Measurements from ENCODE around the gene RABGAP1L. TPM values are rescaled to one million over a fixed set of nuclear protein-coding genes. Genes with fewer than 3 reads are reported as not detected.
"Not testable (repeated sequence)": the region's sequence is repeated elsewhere in the genome, so short reads cannot be mapped to it uniquely, and the experiment has no call there.

Gene RABGAP1L
- total RNA-seq, 1 donor from 2014 or later = 36.9 TPM

DNA sequence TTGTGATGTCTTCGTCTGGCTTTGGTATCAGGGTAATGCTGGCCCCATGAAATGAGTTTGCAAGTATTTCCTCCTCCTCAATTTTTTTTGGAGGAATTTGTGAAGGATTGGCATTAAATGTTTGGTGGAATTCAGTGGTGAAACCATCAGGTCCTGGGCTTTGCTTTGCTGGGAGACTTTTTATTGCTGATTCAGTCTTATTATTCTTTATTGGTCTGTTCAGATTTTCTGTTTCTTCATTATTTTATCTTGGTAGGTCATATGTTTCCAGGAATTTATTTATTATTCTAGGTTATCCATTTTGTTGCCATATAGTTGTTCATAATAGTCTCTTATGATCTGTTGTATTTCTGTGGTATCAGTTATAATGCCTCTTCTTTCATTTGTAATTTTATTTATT, 126.7 kb downstream of the RABGAP1L start:
- Mint-ChIP-seq H3K27me3 (no peaks in the 10 kb centered on the region), H3K36me3 (ENCODE audit: low read depth) (peaks cover 61% of the 10 kb centered on the region), H3K27ac (no peak overlapping the region), H3K4me1 (no peaks in the 10 kb centered on the region), H3K4me3 (no peak overlapping the region), H3K9me3 (peaks cover 15% of the 10 kb centered on the region)
- DNase-seq = no peak
- intact Hi-C loops (cut with micrococcal nuclease) = no loop called here

DNA sequence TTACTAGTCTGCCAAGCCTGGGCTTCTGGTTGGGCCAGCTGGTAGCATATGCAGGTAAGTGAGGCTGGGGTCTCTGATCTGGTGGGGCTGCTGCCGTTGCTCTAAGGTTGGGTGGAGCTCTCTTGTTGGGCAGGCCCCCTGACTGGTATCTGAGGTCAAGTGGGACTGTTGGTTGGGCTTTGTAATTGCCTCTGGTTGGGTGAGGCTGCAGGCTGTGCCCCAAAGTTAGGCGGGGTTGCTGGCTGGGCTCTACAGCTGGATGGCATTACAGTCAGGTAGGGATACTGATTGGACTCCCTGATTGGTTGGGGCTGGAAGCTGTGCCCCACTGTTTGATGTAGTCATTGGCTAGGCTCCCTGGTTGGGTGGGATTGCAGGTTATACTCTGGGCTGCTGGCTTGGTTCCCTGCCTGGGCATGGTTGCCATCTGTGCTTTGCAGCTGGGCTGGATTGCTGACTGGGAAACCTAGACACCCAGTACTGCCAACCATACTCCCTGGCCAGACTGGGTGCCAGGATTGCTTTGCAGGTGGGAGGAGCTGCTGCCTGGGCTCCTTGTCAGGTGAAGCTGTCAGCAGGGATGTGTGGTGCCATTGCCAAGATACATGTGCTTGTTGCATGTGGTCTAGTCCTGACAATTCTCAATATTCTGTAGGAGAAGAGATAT, 130.5 kb downstream of the RABGAP1L start:
- no peak for DNase-seq
- intact Hi-C loops (cut with micrococcal nuclease) = no loop called here
- Mint-ChIP-seq H3K36me3 (ENCODE audit: low read depth) (peaks cover 47% of the 10 kb centered on the region), H3K4me3 (no peak overlapping the region), H3K9me3 (peaks cover 11% of the 10 kb centered on the region), H3K27me3 (no peaks in the 10 kb centered on the region), H3K27ac (no peak overlapping the region), H3K4me1 (no peaks in the 10 kb centered on the region)

DNA sequence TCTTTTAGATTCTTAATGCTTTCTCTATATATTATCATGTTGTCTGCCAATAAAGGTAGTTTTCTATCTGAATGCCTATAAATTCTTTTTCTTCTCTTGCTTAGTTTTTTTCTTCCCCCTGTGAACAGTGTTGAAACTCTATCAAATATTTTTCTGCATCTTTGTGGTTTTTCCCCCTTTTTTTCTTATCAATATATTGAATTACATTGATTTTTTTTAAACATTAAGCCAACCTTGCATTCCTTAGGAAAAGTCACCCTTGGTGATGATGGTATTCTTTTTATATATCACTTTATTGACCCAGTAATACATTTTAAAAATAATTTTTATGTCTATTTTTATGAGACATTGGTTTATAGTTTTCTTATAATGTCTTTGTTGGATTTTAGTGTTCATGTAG, 131.7 kb downstream of the RABGAP1L start:
- peaks cover 40% of the 10 kb centered on the region for H3K36me3 Mint-ChIP-seq (ENCODE audit: low read depth)
- H3K4me3 Mint-ChIP-seq = no peak overlapping the region
- intact Hi-C loops (cut with micrococcal nuclease) = no loop called here

DNA sequence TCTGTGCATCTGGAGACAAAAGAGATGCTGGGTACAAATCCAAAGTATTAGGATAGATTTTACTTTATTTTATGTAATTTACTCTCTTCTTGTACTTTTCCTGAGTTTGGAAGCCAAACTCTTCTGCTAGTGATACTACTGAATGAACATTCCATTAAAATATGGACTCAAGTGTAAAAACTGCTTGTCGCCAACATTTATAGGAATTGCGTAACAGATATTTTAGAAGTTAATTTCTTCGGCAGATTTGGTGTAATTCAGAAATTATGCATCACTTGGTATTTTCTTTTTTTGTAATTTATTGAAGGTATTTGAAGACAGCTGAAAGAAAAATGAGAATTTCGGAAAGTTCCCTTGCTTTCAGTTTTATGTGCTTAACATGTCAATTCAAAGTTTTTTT, 137.0 kb downstream of the RABGAP1L start:
- Mint-ChIP-seq H3K9me3 (no peaks in the 10 kb centered on the region), H3K27ac (no peak overlapping the region), H3K36me3 (ENCODE audit: low read depth) (peaks cover 11% of the 10 kb centered on the region), H3K4me3 (no peak overlapping the region), H3K27me3 (no peaks in the 10 kb centered on the region), H3K4me1 (no peaks in the 10 kb centered on the region)
- intact Hi-C loops (cut with micrococcal nuclease) = no loop called here
- no peak for DNase-seq

More for the DNA sequence above, 131.7 kb downstream of the RABGAP1L start:
- Mint-ChIP-seq H3K27ac (no peak overlapping the region), H3K9me3 (peaks cover 11% of the 10 kb centered on the region), H3K27me3 (no peaks in the 10 kb centered on the region), H3K4me1 (no peaks in the 10 kb centered on the region)
- no peak for DNase-seq

DNA sequence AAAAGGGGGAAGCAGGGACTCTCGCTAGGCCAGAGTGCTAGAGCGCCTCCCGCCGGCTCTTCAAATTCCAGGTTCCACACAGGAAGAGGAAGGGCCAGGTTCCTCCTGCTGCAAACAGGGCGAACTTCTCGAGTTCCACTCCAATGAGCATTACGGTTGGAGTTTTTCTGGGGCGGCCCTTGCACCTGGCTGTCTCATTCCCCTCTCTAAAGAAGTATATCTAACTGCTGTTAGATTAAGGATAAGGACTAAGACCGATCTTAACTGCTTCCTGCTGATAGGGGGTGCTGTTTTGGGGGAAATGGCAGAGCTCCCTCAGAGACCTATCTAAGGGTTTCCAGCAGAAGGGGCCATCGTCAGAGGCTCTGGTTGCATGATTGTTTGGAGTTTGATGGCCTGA, 138.0 kb downstream of the RABGAP1L start:
- Mint-ChIP-seq H3K9me3 (peaks cover 3% of the 10 kb centered on the region), H3K4me3 (no peak overlapping the region), H3K27me3 (no peaks in the 10 kb centered on the region), H3K4me1 (no peaks in the 10 kb centered on the region), H3K36me3 (ENCODE audit: low read depth) (peaks cover 17% of the 10 kb centered on the region), H3K27ac (no peak overlapping the region)
- intact Hi-C loops (cut with micrococcal nuclease) = no loop called here
- no peak for DNase-seq

DNA sequence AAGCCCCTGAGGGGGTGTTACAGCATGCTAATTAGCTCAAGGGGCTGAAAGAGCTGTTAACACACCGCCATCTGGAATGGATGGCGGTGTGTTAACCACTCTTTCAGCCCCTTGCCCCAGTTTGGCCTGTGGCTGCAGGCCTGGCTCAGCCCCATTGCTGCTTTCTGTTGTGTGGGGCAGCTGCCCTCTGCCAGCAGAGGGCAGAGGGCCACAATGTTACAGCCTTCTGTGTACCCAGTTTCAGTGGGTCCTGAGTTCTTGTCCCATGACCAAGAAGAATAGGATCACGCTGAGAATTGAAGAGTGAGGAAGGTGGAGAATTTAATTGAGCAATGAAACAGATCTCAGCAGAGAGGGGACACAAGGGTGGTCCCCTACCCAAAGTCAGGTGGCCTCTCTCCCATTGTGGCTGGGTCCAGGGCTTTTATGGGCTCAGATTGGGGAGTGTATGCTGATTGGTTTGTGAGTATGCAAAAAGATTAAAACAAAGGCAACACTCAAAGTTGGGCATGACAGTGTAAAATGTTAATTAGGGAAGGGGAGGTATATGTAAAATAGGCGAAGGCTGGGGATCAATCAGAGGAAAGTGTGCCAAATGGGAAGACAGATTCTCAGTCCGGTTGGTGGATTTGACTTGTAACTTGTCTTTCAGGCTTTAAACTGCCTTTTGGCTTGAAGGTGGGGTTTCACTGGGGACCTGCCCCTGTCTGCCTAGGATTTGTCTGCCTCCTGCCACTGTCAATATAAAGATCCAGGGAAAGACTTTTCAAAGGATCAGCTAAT, 142.2 kb downstream of the RABGAP1L start:
- DNase-seq = no peak
- H3K4me3 Mint-ChIP-seq = no peak overlapping the region
- H3K27me3 Mint-ChIP-seq = no peaks in the 10 kb centered on the region
- no peak overlapping the region for H3K27ac Mint-ChIP-seq
- no peaks in the 10 kb centered on the region for H3K4me1 Mint-ChIP-seq
- intact Hi-C loops (cut with micrococcal nuclease) = no loop called here
- H3K36me3 Mint-ChIP-seq (ENCODE audit: low read depth) = peaks cover 23% of the 10 kb centered on the region
- peaks cover 3% of the 10 kb centered on the region for H3K9me3 Mint-ChIP-seq

DNA sequence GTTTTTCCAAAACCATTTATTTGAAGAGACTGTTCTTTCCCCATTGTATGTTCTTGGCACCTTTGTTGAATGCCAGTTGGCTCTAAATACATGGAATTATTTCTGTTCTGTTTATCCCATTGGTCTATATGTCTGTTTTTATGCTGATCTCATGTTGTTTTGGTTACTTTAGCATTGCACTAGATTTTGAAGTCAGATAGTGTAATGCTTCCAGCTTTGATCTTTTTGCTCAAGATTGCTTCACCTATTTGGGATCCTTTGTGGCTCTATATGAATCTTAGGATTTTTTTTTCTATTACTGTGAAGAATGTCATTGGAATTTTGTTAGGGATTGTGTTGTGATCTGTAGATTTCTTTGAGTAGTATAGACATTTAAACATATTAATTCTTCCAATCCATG, 149.3 kb downstream of the RABGAP1L start:
- intact Hi-C loops (cut with micrococcal nuclease) = no loop called here
- no peaks in the 10 kb centered on the region for H3K27me3 Mint-ChIP-seq
- peaks cover 23% of the 10 kb centered on the region for H3K36me3 Mint-ChIP-seq (ENCODE audit: low read depth)
- no peak overlapping the region for H3K27ac Mint-ChIP-seq
- H3K4me3 Mint-ChIP-seq = no peak overlapping the region
- DNase-seq = no peak
- peaks cover 10% of the 10 kb centered on the region for H3K9me3 Mint-ChIP-seq
- H3K4me1 Mint-ChIP-seq = no peaks in the 10 kb centered on the region

DNA sequence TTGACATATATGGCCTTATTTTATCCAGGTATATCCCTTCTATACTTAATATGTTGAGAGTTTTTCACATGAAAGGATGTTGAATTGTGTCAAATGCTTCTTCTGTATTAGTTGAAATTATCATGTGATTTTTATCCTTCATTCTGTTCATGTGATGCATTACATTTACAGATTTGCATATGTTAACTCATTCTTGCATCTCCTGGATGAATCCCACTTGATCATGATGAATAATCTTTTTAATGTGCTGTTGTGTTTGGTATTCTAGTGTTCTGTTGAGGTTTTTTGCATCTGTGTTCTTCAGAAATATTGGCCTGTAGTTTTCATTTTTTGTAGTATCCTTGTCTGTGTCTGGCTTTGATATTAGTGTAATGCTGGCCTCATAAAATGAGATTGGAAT, 150.2 kb downstream of the RABGAP1L start:
- peaks cover 27% of the 10 kb centered on the region for H3K36me3 Mint-ChIP-seq (ENCODE audit: low read depth)
- H3K4me3 Mint-ChIP-seq = no peak overlapping the region
- intact Hi-C loops (cut with micrococcal nuclease) = no loop called here
- no peak for DNase-seq
- H3K27me3 Mint-ChIP-seq = no peaks in the 10 kb centered on the region
- no peak overlapping the region for H3K27ac Mint-ChIP-seq
- peaks cover 17% of the 10 kb centered on the region for H3K9me3 Mint-ChIP-seq
- H3K4me1 Mint-ChIP-seq = no peaks in the 10 kb centered on the region

DNA sequence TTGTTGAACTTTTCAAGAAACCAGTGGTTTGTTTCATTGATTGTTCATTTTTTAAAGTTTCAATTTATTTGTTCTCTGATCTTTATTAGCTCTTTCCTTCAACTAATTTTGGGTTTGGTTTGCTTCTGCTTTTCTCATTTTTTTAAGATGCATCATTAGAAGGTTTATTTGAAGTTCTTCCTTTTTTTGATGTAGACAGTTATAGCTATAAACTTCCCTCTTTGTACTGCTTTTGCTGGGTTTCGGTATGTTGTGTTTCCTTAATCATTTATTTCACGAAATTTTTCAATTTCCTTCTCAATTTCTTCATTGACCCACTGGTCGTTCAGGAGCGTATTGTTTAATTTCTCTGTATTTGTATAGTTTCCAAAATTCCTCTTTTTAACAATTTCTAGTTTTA, 155.1 kb downstream of the RABGAP1L start:
- H3K4me3 Mint-ChIP-seq = no peak overlapping the region
- H3K36me3 Mint-ChIP-seq (ENCODE audit: low read depth) = peaks cover 33% of the 10 kb centered on the region
- peaks cover 45% of the 10 kb centered on the region for H3K9me3 Mint-ChIP-seq
- no peaks in the 10 kb centered on the region for H3K27me3 Mint-ChIP-seq
- intact Hi-C loops (cut with micrococcal nuclease) = no loop called here
- H3K4me1 Mint-ChIP-seq = no peaks in the 10 kb centered on the region
- no peak for DNase-seq
- no peak overlapping the region for H3K27ac Mint-ChIP-seq

DNA sequence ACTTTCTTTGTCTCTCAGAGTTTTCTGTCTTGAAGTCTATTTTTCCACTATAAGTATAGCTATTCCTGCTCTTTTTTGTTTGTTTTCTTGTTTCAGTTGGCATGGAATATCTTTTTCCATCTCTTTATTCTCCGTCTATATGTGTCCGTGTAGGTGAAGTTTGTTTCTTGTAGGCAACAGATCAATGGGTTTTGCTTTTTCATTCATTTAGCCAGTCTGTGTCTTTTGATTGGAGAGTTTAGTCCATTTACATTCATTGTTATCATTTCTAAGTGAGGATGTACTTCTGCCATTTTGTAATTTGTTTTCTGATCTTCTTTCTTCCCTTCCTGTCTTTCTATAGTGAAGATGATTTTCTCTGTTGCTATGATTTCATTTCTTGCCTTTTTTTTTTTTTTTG, 155.9 kb downstream of the RABGAP1L start:
- Mint-ChIP-seq H3K9me3 (peaks cover 53% of the 10 kb centered on the region), H3K36me3 (ENCODE audit: low read depth) (peaks cover 40% of the 10 kb centered on the region), H3K4me1 (no peaks in the 10 kb centered on the region), H3K4me3 (no peak overlapping the region), H3K27ac (no peak overlapping the region), H3K27me3 (no peaks in the 10 kb centered on the region)
- intact Hi-C loops (cut with micrococcal nuclease) = no loop called here
- DNase-seq = no peak

DNA sequence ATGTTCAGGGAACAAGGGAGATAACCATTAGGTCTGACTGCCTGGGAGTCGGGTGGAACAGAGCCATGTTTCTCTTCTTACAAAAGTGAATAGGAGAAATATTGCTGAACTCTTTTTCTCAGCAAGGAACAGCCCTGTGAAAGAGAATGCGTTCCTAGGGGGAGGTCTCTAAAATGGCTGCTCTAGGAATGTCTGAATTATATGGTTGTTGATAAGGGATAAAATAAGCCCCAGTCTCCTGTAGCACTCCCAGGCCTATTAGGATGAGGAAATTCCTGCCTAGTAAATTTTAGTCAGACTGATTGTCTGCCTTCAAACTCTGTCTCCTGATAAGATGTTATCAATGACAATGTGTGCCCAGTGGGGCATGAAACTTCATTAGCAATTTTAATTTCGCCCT, 161.6 kb downstream of the RABGAP1L start:
- Mint-ChIP-seq H3K9me3 (peaks cover 49% of the 10 kb centered on the region), H3K36me3 (ENCODE audit: low read depth) (peaks cover 50% of the 10 kb centered on the region)
- H3K27me3 Mint-ChIP-seq; intact Hi-C loops (cut with micrococcal nuclease); H3K27ac Mint-ChIP-seq; H3K4me3 Mint-ChIP-seq; H3K4me1 Mint-ChIP-seq; DNase-seq: not testable (repeated sequence)

DNA sequence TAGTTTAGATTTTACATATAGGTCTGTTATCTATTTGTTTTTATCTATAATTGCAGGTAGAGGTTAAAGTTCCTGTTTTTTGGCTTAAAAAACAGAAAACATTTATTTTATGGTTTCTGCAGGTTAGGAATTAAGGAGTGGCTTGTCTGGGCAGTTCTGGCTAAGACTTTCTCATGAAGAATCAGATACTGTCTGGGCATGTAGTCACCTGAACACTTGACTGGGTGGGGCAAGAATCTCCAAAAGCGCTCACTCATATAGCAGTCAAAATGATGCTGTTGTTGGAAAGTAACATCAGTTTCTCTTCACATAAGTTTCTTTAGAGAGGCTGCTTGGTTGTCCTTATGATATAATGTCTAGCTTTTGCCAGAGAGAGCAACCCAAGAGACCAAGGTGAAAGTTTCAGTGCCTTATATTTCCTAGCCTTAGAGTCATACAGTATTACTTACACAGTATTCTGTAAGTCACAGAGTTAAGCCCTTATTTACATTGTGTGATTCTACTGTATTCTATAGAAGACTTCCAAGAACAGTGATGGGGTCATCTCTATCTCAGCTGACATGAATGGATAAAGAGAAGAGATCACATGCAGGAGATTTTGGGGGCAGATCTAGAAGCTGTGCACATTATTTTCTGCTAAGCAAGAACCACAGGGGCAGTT, 163.0 kb downstream of the RABGAP1L start:
- H3K27me3 Mint-ChIP-seq = no peaks in the 10 kb centered on the region
- no peak overlapping the region for H3K27ac Mint-ChIP-seq

DNA sequence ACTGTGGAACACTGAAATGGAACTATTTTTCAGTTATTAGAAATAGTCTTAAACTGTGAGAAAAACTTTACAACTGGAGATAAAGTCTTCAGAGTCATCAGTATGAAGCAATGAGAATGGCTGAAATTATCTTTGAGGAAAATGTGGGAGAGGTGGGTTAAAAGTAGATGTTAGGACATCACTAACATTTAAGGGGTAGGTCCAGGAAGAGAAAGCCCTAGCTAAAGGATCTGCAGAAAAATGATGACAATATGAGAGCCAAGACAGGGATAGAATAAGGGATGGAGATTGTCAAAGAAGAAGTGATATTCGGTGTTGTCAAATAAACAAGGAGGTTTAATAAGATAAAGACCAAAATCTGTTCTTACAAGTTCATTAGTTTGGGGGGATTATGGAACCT, 165.2 kb downstream of the RABGAP1L start:
- no peak overlapping the region for H3K4me3 Mint-ChIP-seq
- H3K27ac Mint-ChIP-seq = no peak overlapping the region
- no peak for DNase-seq
- peaks cover 37% of the 10 kb centered on the region for H3K9me3 Mint-ChIP-seq
- H3K4me1 Mint-ChIP-seq = peaks cover 6% of the 10 kb centered on the region
- no peaks in the 10 kb centered on the region for H3K27me3 Mint-ChIP-seq
- H3K36me3 Mint-ChIP-seq (ENCODE audit: low read depth) = peaks cover 46% of the 10 kb centered on the region
- intact Hi-C loops (cut with micrococcal nuclease) = no loop called here

More for the DNA sequence above, 163.0 kb downstream of the RABGAP1L start:
- no peak for DNase-seq
- Mint-ChIP-seq H3K4me1 (peaks cover 6% of the 10 kb centered on the region), H3K36me3 (ENCODE audit: low read depth) (peaks cover 55% of the 10 kb centered on the region), H3K9me3 (peaks cover 48% of the 10 kb centered on the region), H3K4me3 (no peak overlapping the region)
- intact Hi-C loops (cut with micrococcal nuclease) = no loop called here

DNA sequence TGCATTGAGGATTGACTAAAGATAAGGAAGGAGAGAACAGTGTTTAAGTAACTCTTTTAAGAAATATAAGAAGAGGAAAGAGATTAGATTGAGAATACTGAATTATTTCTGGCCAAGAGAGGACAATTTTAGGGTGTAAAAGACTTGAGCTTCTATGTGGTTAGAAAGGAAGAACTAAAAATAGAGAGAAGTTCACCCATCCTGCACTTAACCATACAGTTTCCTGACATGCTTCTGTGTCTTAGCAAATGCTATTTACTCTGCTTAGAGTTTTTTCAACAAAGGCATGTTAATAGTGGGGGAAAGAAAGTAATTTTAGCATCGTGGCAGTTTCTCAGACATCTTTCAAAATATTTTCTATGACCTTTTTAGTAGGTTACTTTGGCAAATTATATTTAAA, 165.6 kb downstream of the RABGAP1L start:
- no peaks in the 10 kb centered on the region for H3K27me3 Mint-ChIP-seq
- peaks cover 44% of the 10 kb centered on the region for H3K36me3 Mint-ChIP-seq (ENCODE audit: low read depth)
- peaks cover 33% of the 10 kb centered on the region for H3K9me3 Mint-ChIP-seq
- H3K27ac Mint-ChIP-seq = no peak overlapping the region
- peaks cover 6% of the 10 kb centered on the region for H3K4me1 Mint-ChIP-seq
- DNase-seq = no peak
- intact Hi-C loops (cut with micrococcal nuclease) = no loop called here
- H3K4me3 Mint-ChIP-seq = no peak overlapping the region

All from activated CD4-positive, alpha-beta T cell treated with anti-CD3 and anti-CD28 coated beads, Interleukin-2, amount 10 ng/mL, durations not matched to agents 24 days and 14 days (primary cell).